GM12878 (cell line): Measurements from ENCODE around the gene ZNFX1. TPM values are rescaled to one million over a fixed set of nuclear protein-coding genes. Genes with fewer than 3 reads are reported as not detected.

Experiments
- BMI1 ChIP-seq: fragments of 450-650 bp; IDR thresholded peaks from 2 replicates; pipeline ENCODE4 v1.6.1; 2016; ENCODE audit warnings: mild to moderate bottlenecking, moderate library complexity, borderline replicate concordance
- DPF2 ChIP-seq: fragments of 450-650 bp; IDR thresholded peaks from 2 replicates; pipeline ENCODE4 v1.6.1; 2017; ENCODE audit warnings: mild to moderate bottlenecking
- HDAC6 ChIP-seq: fragments of 200-600 bp; sonication (generic); IDR thresholded peaks from one replicate; pipeline ENCODE4 v1.8.0; 2017; ENCODE audit warnings: antibody characterized with exemption; ENCODE audit not compliant: unreplicated experiment
- MTA3 ChIP-seq: IDR thresholded peaks from 2 replicates; pipeline ENCODE4 v1.6.1; 2012; ENCODE audit warnings: low read length, inconsistent platforms, borderline replicate concordance
- NFIC ChIP-seq: IDR thresholded peaks from 2 replicates; pipeline ENCODE4 v1.6.1; 2012; ENCODE audit warnings: low read depth, mild to moderate bottlenecking, inconsistent platforms, low read length, moderate library complexity
- POLR2AphosphoS5 ChIP-seq: IDR thresholded peaks from 2 replicates; pipeline ENCODE4 v1.6.1; 2011; ENCODE audit warnings: mild to moderate bottlenecking, low read length, inconsistent platforms
- POU2F2 ChIP-seq: IDR thresholded peaks from 3 replicates; pipeline ENCODE4 v1.6.1; 2011; ENCODE audit warnings: low read depth, mild to moderate bottlenecking, low read length, borderline replicate concordance
- SRF ChIP-seq, 2 experiments: IDR thresholded peaks; 2 replicates each; pipeline ENCODE4 v1.6.1; 2011; ENCODE audit warnings: low read depth in 2 of 2, low read length in 2 of 2, mild to moderate bottlenecking in 1 of 2, moderate library complexity in 1 of 2
- TCF7 ChIP-seq: IDR thresholded peaks from 2 replicates; pipeline ENCODE4 v1.6.1; 2014; ENCODE audit warnings: antibody characterized with exemption, borderline replicate concordance
- polyA plus RNA-seq, 11 experiments: library from polyadenylated mRNA; depleted of rRNA in 4 of 11; unstranded in 6 of 11; stranded (reverse) in 5 of 11; fragments of >200 nt; fragmentation: Nextera tagmentation in 4 of 11; fragmentation: Illumina TruSeq in 1 of 11; extraction: Ambion mirVana in 4 of 11; extraction: Trizol in 1 of 11; gene quantifications; 1 replicate in 1 of 11; 2 replicates in 10 of 11; pipeline versions ENCODE4 v1.2.1 to v1.2.3, GENCODE V29; 2011 to 2016; ENCODE audit warnings: inconsistent platforms in 2 of 11, missing spikeins in 2 of 11, low read depth in 1 of 11
- total RNA-seq, 4 experiments: library from RNA; depleted of rRNA in 3 of 4; stranded (reverse); fragments of >200 nt in 3 of 4; fragmentation: Illumina TruSeq in 1 of 4; extraction: Trizol in 1 of 4; gene quantifications; 2 replicates each; pipeline versions ENCODE4 v1.2.1 to v1.2.3, GENCODE V29; 2013 to 2021
- TF ChIP-seq, protein P1 (sequence below): fragments of 450-650 bp; IDR thresholded peaks from 2 replicates; pipeline ENCODE4 v1.6.1; 2017; ENCODE audit warnings: mild to moderate bottlenecking, moderate library complexity
- TF ChIP-seq, protein P2 (sequence below): fragments of 450-650 bp; formaldehyde crosslinking; IDR thresholded peaks from 2 replicates; pipeline ENCODE4 v1.4.0; 2022; ENCODE audit warnings: mild to moderate bottlenecking, moderate library complexity
- TF ChIP-seq, protein P3 (sequence below): fragments of 450-650 bp; IDR thresholded peaks from 2 replicates; pipeline ENCODE4 v1.6.1; 2016; ENCODE audit warnings: mild to moderate bottlenecking, moderate library complexity, borderline replicate concordance

ZNFX1 gene
- total and polyA plus RNA-seq, 10 of the 15 experiments (the other 5 are each of a cell fraction or from before 2014, with no cell fraction given), result 7.4 to 31.5 (median 25.6) TPM

DNA sequence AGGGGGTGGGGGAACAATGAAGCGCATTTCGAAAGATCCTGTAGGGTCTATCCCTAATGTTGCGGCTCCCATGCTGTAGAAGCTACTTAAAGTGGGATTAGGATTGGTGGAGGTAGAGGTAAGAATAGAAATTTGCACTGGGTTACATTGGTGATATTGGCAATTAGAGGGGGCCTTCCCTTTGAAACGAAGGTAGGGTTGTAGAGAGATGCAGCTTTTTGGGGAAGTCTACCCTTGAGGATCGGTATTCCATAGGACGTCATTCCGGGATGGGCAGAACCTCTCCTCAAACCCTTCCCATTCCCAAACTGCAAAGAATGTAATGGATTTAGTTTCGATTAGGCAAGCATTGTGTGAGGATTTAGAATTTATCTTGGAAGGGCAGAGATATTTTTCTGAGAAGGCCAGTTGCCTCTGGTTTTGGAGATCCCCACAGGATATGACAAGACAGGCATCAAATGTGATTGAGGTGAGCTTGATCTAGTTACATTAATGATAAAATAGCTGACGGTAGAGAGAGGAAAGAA is 5.4 kb upstream of the ZNFX1 start (continued):
- TF ChIP-seq, protein P1, sequence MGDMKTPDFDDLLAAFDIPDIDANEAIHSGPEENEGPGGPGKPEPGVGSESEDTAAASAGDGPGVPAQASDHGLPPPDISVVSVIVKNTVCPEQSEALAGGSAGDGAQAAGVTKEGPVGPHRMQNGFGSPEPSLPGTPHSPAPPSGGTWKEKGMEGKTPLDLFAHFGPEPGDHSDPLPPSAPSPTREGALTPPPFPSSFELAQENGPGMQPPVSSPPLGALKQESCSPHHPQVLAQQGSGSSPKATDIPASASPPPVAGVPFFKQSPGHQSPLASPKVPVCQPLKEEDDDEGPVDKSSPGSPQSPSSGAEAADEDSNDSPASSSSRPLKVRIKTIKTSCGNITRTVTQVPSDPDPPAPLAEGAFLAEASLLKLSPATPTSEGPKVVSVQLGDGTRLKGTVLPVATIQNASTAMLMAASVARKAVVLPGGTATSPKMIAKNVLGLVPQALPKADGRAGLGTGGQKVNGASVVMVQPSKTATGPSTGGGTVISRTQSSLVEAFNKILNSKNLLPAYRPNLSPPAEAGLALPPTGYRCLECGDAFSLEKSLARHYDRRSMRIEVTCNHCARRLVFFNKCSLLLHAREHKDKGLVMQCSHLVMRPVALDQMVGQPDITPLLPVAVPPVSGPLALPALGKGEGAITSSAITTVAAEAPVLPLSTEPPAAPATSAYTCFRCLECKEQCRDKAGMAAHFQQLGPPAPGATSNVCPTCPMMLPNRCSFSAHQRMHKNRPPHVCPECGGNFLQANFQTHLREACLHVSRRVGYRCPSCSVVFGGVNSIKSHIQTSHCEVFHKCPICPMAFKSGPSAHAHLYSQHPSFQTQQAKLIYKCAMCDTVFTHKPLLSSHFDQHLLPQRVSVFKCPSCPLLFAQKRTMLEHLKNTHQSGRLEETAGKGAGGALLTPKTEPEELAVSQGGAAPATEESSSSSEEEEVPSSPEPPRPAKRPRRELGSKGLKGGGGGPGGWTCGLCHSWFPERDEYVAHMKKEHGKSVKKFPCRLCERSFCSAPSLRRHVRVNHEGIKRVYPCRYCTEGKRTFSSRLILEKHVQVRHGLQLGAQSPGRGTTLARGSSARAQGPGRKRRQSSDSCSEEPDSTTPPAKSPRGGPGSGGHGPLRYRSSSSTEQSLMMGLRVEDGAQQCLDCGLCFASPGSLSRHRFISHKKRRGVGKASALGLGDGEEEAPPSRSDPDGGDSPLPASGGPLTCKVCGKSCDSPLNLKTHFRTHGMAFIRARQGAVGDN, result no peak
- TF ChIP-seq MTA3, result no peak
- peak; percentile 12; the same call in 1 of the 2 replicates for TF ChIP-seq BMI1
- TF ChIP-seq POU2F2, result no peak
- TF ChIP-seq NFIC, result no peak
- TF ChIP-seq, protein P2, sequence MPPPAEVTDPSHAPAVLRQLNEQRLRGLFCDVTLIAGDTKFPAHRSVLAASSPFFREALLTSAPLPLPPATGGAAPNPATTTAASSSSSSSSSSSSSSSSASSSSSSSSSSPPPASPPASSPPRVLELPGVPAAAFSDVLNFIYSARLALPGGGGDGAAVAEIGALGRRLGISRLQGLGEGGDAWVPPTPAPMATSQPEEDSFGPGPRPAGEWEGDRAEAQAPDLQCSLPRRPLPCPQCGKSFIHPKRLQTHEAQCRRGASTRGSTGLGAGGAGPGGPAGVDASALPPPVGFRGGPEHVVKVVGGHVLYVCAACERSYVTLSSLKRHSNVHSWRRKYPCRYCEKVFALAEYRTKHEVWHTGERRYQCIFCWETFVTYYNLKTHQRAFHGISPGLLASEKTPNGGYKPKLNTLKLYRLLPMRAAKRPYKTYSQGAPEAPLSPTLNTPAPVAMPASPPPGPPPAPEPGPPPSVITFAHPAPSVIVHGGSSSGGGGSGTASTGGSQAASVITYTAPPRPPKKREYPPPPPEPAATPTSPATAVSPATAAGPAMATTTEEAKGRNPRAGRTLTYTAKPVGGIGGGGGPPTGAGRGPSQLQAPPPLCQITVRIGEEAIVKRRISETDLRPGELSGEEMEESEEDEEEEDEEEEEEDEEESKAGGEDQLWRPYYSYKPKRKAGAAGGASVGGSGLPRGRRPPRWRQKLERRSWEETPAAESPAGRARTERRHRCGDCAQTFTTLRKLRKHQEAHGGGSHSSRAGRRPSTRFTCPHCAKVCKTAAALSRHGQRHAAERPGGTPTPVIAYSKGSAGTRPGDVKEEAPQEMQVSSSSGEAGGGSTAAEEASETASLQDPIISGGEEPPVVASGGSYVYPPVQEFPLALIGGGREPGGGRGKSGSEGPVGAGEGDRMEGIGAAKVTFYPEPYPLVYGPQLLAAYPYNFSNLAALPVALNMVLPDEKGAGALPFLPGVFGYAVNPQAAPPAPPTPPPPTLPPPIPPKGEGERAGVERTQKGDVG (CRISPR knock-in tag), result 0 out of 2 replicates have a peak, but pooled peaks have one; percentile 6
- TF ChIP-seq, protein P3, sequence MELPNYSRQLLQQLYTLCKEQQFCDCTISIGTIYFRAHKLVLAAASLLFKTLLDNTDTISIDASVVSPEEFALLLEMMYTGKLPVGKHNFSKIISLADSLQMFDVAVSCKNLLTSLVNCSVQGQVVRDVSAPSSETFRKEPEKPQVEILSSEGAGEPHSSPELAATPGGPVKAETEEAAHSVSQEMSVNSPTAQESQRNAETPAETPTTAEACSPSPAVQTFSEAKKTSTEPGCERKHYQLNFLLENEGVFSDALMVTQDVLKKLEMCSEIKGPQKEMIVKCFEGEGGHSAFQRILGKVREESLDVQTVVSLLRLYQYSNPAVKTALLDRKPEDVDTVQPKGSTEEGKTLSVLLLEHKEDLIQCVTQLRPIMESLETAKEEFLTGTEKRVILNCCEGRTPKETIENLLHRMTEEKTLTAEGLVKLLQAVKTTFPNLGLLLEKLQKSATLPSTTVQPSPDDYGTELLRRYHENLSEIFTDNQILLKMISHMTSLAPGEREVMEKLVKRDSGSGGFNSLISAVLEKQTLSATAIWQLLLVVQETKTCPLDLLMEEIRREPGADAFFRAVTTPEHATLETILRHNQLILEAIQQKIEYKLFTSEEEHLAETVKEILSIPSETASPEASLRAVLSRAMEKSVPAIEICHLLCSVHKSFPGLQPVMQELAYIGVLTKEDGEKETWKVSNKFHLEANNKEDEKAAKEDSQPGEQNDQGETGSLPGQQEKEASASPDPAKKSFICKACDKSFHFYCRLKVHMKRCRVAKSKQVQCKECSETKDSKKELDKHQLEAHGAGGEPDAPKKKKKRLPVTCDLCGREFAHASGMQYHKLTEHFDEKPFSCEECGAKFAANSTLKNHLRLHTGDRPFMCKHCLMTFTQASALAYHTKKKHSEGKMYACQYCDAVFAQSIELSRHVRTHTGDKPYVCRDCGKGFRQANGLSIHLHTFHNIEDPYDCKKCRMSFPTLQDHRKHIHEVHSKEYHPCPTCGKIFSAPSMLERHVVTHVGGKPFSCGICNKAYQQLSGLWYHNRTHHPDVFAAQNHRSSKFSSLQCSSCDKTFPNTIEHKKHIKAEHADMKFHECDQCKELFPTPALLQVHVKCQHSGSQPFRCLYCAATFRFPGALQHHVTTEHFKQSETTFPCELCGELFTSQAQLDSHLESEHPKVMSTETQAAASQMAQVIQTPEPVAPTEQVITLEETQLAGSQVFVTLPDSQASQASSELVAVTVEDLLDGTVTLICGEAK, result no peak
- peak; percentile 18 for TF ChIP-seq HDAC6
- TF ChIP-seq POLR2AphosphoS5, result peak; percentile 40; the same call in 1 of the 2 replicates
- no peak for TF ChIP-seq DPF2
- TF ChIP-seq SRF (IDR thresholded peaks at IDR 0.05; ENCODE audit: low read depth in 2 of 2, low read length in 2 of 2), result no peak
- 0 out of 2 replicates have a peak, but pooled peaks have one; percentile 12 for TF ChIP-seq TCF7
